Measurements from ENCODE around the gene FGFR1OP2.

FGFR1OP2 gene

DNA sequence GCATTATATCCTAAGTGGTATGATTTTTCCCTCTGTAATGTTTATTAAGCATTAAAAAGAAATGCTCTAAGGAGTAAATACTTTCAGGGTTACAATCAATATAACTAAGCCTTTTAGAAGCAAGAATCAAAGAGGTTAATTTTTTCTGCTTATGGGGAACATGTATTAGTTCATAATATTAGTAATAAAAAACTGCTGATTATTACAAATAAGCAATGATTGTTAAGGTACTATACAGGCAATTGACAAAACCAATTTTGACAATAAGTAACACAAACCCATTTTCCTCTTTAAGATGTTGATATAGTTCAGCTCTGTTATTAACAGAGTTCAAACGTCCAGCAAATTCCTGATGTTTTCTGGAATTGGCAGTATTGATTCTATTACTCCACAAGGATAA, 32.2 kb upstream of the FGFR1OP2 start:
- peaks cover 75% of the 10 kb centered on the region for H3K36me3 Mint-ChIP-seq (ENCODE audit: low read depth)

DNA sequence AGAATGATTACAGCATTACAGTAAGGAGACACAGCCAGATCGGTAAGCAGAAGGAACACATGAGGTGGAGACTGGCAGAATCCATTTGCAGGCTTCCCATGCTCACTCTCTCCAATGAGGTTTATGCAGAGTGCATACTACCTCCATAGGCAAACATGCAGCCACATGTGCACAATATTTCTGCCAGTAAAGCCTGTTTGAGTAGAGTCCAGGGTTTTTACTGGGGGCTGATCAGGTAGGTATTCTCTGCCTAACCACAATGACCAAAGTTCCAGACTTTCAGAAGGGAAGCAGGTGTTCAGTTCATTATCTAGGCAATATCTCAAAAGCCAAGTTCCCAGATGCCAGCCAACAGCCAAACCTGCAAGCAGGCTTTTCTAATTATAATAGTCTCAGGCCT, 31.6 kb upstream of the FGFR1OP2 start:
- Mint-ChIP-seq H3K9me3 (peaks cover 24% of the 10 kb centered on the region), H3K4me1 (no peaks in the 10 kb centered on the region), H3K27me3 (ENCODE audit: low read depth, poor library complexity) (no peaks in the 10 kb centered on the region), H3K36me3 (ENCODE audit: low read depth) (peaks cover 75% of the 10 kb centered on the region), H3K27ac (no peak overlapping the region), H3K4me3 (no peak overlapping the region)
- no peak for DNase-seq
- no peak for TF ChIP-seq CTCF (IDR thresholded peaks at IDR 0.05)

More for the DNA sequence above, 32.2 kb upstream of the FGFR1OP2 start:
- H3K4me3 Mint-ChIP-seq, result no peak overlapping the region
- no peak for DNase-seq
- no peak overlapping the region for H3K27ac Mint-ChIP-seq
- no peak for TF ChIP-seq CTCF (IDR thresholded peaks at IDR 0.05)
- H3K27me3 Mint-ChIP-seq (ENCODE audit: low read depth, poor library complexity), result no peaks in the 10 kb centered on the region
- H3K9me3 Mint-ChIP-seq, result peaks cover 28% of the 10 kb centered on the region
- no peaks in the 10 kb centered on the region for H3K4me1 Mint-ChIP-seq

DNA sequence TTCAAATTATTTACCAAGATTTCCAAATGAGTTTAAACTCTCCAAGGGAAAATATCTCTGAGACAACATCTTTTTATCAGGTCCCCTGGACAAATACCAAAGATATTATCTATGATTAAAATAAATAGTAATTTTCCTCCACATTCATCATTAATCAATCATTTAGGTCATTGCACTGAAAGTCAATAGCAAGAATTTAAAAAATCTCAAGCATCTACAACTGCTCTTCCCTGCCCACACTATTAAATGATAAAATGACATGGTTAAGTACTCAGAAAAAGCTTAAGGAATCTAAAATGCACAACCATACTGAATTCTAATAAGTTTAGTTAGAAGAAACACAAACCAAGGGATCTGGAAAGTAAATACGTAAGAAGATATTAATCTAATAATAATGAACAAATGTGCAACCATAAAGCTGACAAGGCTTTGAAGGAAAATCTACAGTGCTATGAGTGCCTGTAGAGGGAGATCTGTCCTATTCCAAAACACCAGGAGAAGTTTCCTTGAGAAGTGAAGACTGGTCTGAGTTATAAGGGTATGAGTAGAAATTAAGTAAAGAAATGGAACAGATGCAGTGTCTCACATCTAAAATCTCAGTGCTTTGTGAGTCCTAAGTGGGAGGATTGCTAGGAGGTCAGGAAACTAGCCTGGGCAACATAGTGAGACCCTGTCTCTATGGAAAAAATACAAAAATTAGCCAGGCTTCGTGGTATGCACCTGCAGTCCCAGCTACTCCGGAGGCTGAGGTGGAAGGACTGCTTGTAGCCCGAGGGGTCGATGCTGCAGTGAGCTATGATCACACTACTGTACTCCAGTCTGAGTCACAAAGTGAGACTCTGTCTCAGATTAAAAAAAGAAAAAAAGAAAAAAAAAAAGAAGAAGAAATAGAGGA, 19.7 kb upstream of the FGFR1OP2 start:
- no peaks in the 10 kb centered on the region for H3K27me3 Mint-ChIP-seq (ENCODE audit: low read depth, poor library complexity)
- H3K4me1 Mint-ChIP-seq, result no peaks in the 10 kb centered on the region
- peak overlapping the region; percentile 3 for H3K27ac Mint-ChIP-seq
- no peaks in the 10 kb centered on the region for H3K9me3 Mint-ChIP-seq
- H3K36me3 Mint-ChIP-seq (ENCODE audit: low read depth), result peaks cover 53% of the 10 kb centered on the region
- TF ChIP-seq CTCF (IDR thresholded peaks at IDR 0.05), result no peak
- no peak for DNase-seq
- H3K4me3 Mint-ChIP-seq, result no peak overlapping the region

GRCh38 chr12:26919216-26919555, 19.1 kb upstream of the FGFR1OP2 start:
- Mint-ChIP-seq H3K4me3 (no peak overlapping the region), H3K36me3 (ENCODE audit: low read depth) (peaks cover 58% of the 10 kb centered on the region), H3K9me3 (no peaks in the 10 kb centered on the region), H3K4me1 (no peaks in the 10 kb centered on the region), H3K27ac (peak overlapping the region; percentile 3), H3K27me3 (ENCODE audit: low read depth, poor library complexity) (no peaks in the 10 kb centered on the region)
- TF ChIP-seq CTCF (IDR thresholded peaks at IDR 0.05), result no peak
- DNase-seq, result no peak

- no peaks in the 10 kb centered on the region for H3K27me3 Mint-ChIP-seq (ENCODE audit: low read depth, poor library complexity)
These were observed 16.4 kb upstream of the FGFR1OP2 start for GRCh38 chr12:26921886-26922285.

More at GRCh38 chr12:26921886-26922285, 16.4 kb upstream of the FGFR1OP2 start:
- Mint-ChIP-seq H3K4me1 (no peaks in the 10 kb centered on the region), H3K27ac (no peak overlapping the region), H3K36me3 (ENCODE audit: low read depth) (peaks cover 44% of the 10 kb centered on the region), H3K9me3 (no peaks in the 10 kb centered on the region), H3K4me3 (no peak overlapping the region)
- no peak for DNase-seq
- TF ChIP-seq CTCF (IDR thresholded peaks at IDR 0.05), result no peak
